H1 (cell line): Measurements from ENCODE around the gene SELPLG.
A peak's percentile ranks its signal among the peaks of the same experiment; 100 is the strongest.

Experiments used
- ATF2 ChIP-seq: IDR thresholded peaks from 2 replicates; pipeline ENCODE4 v1.6.1; 2012; ENCODE audit warnings: low read length, inconsistent platforms
- ATF3 ChIP-seq: IDR thresholded peaks from 2 replicates; pipeline ENCODE4 v1.6.1; 2011; ENCODE audit warnings: low read depth, mild to moderate bottlenecking, low read length; ENCODE audit not compliant: insufficient read depth
- CHD2 ChIP-seq: IDR thresholded peaks from 2 replicates; pipeline ENCODE4 v1.6.1; 2012; ENCODE audit warnings: low read length, improper control_type of control experiment
- CTCF ChIP-seq, 3 experiments: IDR thresholded peaks; 1 replicate in 2 of 3; 2 replicates in 1 of 3; pipeline versions ENCODE4 v1.5.1 to v1.6.1; 2011; ENCODE audit warnings: low read length in 3 of 3, mild to moderate bottlenecking in 3 of 3, inconsistent platforms in 2 of 3, low read depth in 1 of 3, moderate library complexity in 1 of 3; ENCODE audit not compliant: insufficient read depth in 1 of 3; ENCODE audit errors: control extremely low read depth in 1 of 3
- EP300 ChIP-seq, 2 experiments: IDR thresholded peaks; 1 replicate in 1 of 2; 2 replicates in 1 of 2; pipeline ENCODE4 v1.6.1; 2011 to 2012; ENCODE audit warnings: low read depth in 2 of 2, low read length in 2 of 2, mild to moderate bottlenecking in 2 of 2, borderline replicate concordance in 1 of 2, inconsistent platforms in 1 of 2, moderate library complexity in 1 of 2
- FOSL1 ChIP-seq: IDR thresholded peaks from 2 replicates; pipeline ENCODE4 v1.6.1; 2011; ENCODE audit warnings: mild to moderate bottlenecking, low read depth, low read length, moderate library complexity; ENCODE audit not compliant: insufficient read depth
- HDAC6 ChIP-seq: IDR thresholded peaks from one replicate; pipeline ENCODE4 v1.7.1; 2012; ENCODE audit warnings: low read depth, mild to moderate bottlenecking, inconsistent platforms, low read length, moderate library complexity
- MAX ChIP-seq: IDR thresholded peaks from 2 replicates; pipeline ENCODE4 v1.6.1; 2012; ENCODE audit warnings: inconsistent platforms
- POLR2AphosphoS5 ChIP-seq: IDR thresholded peaks from 2 replicates; pipeline ENCODE4 v1.6.1; 2011; ENCODE audit warnings: low read depth, low read length
- RAD21 ChIP-seq, 2 experiments: IDR thresholded peaks in 1 of 2; conservative IDR thresholded peaks in 1 of 2; 2 replicates each; pipeline ENCODE4 v1.6.1; 2011; ENCODE audit warnings: low read depth in 2 of 2, low read length in 2 of 2, improper control_type of control experiment in 1 of 2, inconsistent platforms in 1 of 2, mild to moderate bottlenecking in 1 of 2, moderate library complexity in 1 of 2
- SIX5 ChIP-seq: IDR thresholded peaks from 2 replicates; pipeline ENCODE4 v1.6.1; 2011; ENCODE audit warnings: mild to moderate bottlenecking, low read depth, low read length
- SRF ChIP-seq: IDR thresholded peaks from 2 replicates; pipeline ENCODE4 v1.6.1; 2011; ENCODE audit warnings: mild to moderate bottlenecking, low read depth, low read length, moderate library complexity

GRCh38 chr12:108638141-108638827, 4.6 kb upstream of the SELPLG start:
- no peak for TF ChIP-seq CTCF (IDR thresholded peaks at IDR 0.05; ENCODE audit: control extremely low read depth in 1 of 3, insufficient read depth in 1 of 3, low read depth in 1 of 3, low read length in 3 of 3)
- no peak for TF ChIP-seq HDAC6
- no peak for TF ChIP-seq CHD2
- no peak for TF ChIP-seq FOSL1
- TF ChIP-seq MAX: 0 out of 2 replicates have a peak, but pooled peaks have one; percentile 32
- no peak for TF ChIP-seq SIX5
- TF ChIP-seq SRF: no peak
- TF ChIP-seq POLR2AphosphoS5: no peak
- TF ChIP-seq EP300 (IDR thresholded peaks at IDR 0.05; ENCODE audit: borderline replicate concordance in 1 of 2, low read depth in 2 of 2, low read length in 2 of 2): no peak
- TF ChIP-seq RAD21 (IDR thresholded peaks at IDR 0.05 in 1 of 2, conservative IDR thresholded peaks at IDR 0.05 in 1 of 2; ENCODE audit: low read depth in 2 of 2, low read length in 2 of 2): no peak
- no peak for TF ChIP-seq ATF3
- TF ChIP-seq ATF2: no peak
